Measurements from ENCODE around the gene EDDM3A. TPM values are rescaled to one million over a fixed set of nuclear protein-coding genes. Genes with fewer than 3 reads are reported as not detected.

The EDDM3A gene
- total RNA-seq, 2 donors from 2014 or later = not detected

DNA sequence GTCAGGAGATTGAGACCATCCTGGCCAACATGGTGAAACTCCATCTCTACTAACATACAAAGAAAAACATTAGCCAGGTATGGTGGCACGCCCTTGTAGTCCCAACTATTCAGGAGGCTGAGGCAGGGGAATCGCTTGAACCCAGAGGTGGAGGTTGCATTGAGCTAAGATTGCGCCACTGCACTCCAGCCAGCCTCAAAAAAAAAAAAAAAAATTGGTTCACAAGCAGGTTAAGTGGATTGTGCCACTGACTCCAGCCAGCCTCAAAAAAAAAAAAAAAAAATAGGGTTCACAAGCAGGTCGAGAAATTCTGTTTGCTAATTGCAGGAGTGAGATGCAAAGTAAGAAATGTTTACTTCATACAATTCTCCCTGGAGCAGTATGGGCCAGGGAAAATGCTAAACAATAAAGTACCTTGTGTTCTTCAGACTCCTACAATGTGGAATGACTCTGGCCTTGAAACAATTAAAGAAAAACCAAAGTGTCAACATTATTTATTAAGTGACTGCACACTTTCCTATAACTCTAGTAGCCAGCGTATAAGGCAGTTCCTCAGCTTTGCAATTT is 28.7 kb downstream of the EDDM3A start:
- no peak overlapping the region for H3K27ac Mint-ChIP-seq
- 85 to 94% methylated on average over 3 to 5 of the region's 5 CpGs for WGBS, 2 experiments (ENCODE audit: insufficient coverage in 1 of 2, insufficient read length in 1 of 2)

DNA sequence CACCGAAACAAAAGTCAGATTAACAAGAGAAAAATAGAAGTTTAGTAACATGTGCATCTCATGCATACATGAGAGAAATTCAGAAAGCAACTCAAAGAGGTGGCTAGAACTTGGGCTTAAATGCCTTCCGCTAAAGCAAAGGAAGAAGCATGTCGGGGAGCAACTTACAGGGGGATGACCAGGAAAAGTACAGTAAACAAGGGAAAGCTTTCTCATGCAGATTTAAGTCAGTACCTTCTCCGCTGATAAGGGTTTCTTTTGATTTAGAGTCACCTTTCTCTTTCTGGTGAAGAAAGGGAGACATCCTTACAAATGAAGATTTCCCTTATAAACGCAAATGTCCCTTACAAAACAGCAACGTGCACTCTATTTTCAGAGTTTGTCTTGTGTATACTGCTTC is 29.4 kb downstream of the EDDM3A start:
- no peaks in the 10 kb centered on the region for H3K36me3 Mint-ChIP-seq (ENCODE audit: low read depth)
- H3K27ac ChIP-seq (ENCODE audit: low read depth, low read length) = no peak overlapping the region
- H3K4me3 Mint-ChIP-seq = no peak overlapping the region
- WGBS, 2 experiments (ENCODE audit: insufficient coverage in 1 of 2, insufficient read length in 1 of 2) = 51 to 59% methylated on average over 3 to 5 of the region's 6 CpGs
- no peak overlapping the region for H3K27ac Mint-ChIP-seq
- no peaks in the 10 kb centered on the region for H3K36me3 ChIP-seq (ENCODE audit: control insufficient read depth, insufficient read depth, low read length)
- no peak overlapping the region for H3K4me3 ChIP-seq (ENCODE audit: low read length)
- DNase-seq = no peak
- H3K27me3 ChIP-seq (ENCODE audit: control insufficient read depth, insufficient read depth, low read length, poor library complexity, severe bottlenecking) = no peaks in the 10 kb centered on the region
- peaks cover 22% of the 10 kb centered on the region for H3K4me1 Mint-ChIP-seq
- H3K9me3 ChIP-seq (ENCODE audit: control insufficient read depth, low read length) = peaks cover 41% of the 10 kb centered on the region
- no peak overlapping the region for H3K9ac ChIP-seq (ENCODE audit: extremely low read depth, low read length, poor library complexity, severe bottlenecking)
- peaks cover 30% of the 10 kb centered on the region for H3K9me3 Mint-ChIP-seq
- H3K4me1 ChIP-seq (ENCODE audit: control insufficient read depth, insufficient read depth, low read length) = no peaks in the 10 kb centered on the region
- peaks cover 2% of the 10 kb centered on the region for H3K27me3 Mint-ChIP-seq (ENCODE audit: insufficient read depth)
- no peak for TF ChIP-seq CTCF (conservative IDR thresholded peaks at IDR 0.05)

More for the DNA sequence above, 28.7 kb downstream of the EDDM3A start:
- no peak for DNase-seq
- H3K4me3 ChIP-seq (ENCODE audit: low read length) = peak overlapping the region; percentile 47
- H3K27ac ChIP-seq (ENCODE audit: low read depth, low read length) = no peak overlapping the region
- H3K9ac ChIP-seq (ENCODE audit: extremely low read depth, low read length, poor library complexity, severe bottlenecking) = no peak overlapping the region
- Mint-ChIP-seq H3K27me3 (ENCODE audit: insufficient read depth) (peaks cover 2% of the 10 kb centered on the region), H3K4me3 (no peak overlapping the region), H3K9me3 (peaks cover 30% of the 10 kb centered on the region), H3K36me3 (ENCODE audit: low read depth) (no peaks in the 10 kb centered on the region), H3K4me1 (peaks cover 22% of the 10 kb centered on the region)
- TF ChIP-seq CTCF (conservative IDR thresholded peaks at IDR 0.05) = no peak
- H3K9me3 ChIP-seq (ENCODE audit: control insufficient read depth, low read length) = peaks cover 41% of the 10 kb centered on the region
- H3K36me3 ChIP-seq (ENCODE audit: control insufficient read depth, insufficient read depth, low read length) = no peaks in the 10 kb centered on the region
- no peaks in the 10 kb centered on the region for H3K27me3 ChIP-seq (ENCODE audit: control insufficient read depth, insufficient read depth, low read length, poor library complexity, severe bottlenecking)
- no peaks in the 10 kb centered on the region for H3K4me1 ChIP-seq (ENCODE audit: control insufficient read depth, insufficient read depth, low read length)

DNA sequence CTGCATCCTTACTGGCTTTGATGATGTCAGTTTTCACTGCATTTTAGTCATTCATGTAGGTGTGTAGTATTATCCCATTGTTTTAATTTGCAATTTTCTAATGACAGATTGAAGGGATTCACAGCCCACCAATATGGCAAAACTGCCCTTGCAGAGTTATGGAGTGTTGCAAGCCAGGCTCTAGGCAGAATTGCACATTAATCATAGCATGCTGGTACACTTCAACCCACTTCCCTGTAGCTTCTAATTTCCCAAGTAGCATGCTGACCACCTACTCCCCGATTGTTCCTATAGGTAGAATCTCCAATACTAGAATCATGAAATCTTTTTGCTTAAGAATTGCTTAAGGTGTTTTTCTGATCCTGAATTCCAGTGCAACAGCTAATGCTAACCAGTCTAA is 30.2 kb downstream of the EDDM3A start:
- Mint-ChIP-seq H3K27ac (no peak overlapping the region), H3K4me3 (no peak overlapping the region), H3K9me3 (peaks cover 28% of the 10 kb centered on the region), H3K27me3 (ENCODE audit: insufficient read depth) (peaks cover under 1% of the 10 kb centered on the region), H3K36me3 (ENCODE audit: low read depth) (no peaks in the 10 kb centered on the region), H3K4me1 (peaks cover 27% of the 10 kb centered on the region)
- Histone ChIP-seq H3K36me3 (ENCODE audit: control insufficient read depth, insufficient read depth, low read length) (no peaks in the 10 kb centered on the region), H3K9me3 (ENCODE audit: control insufficient read depth, low read length) (peaks cover 33% of the 10 kb centered on the region), H3K9ac (ENCODE audit: extremely low read depth, low read length, poor library complexity, severe bottlenecking) (no peak overlapping the region), H3K4me1 (ENCODE audit: control insufficient read depth, insufficient read depth, low read length) (no peaks in the 10 kb centered on the region), H3K4me3 (ENCODE audit: low read length) (no peak overlapping the region), H3K27ac (ENCODE audit: low read depth, low read length) (no peak overlapping the region), H3K27me3 (ENCODE audit: control insufficient read depth, insufficient read depth, low read length, poor library complexity, severe bottlenecking) (no peaks in the 10 kb centered on the region)
- 84 to 100% methylated on average over 1 of the region's 1 CpG for WGBS, 2 experiments (ENCODE audit: insufficient coverage in 1 of 2, insufficient read length in 1 of 2)
- no peak for DNase-seq
- no peak for TF ChIP-seq CTCF (conservative IDR thresholded peaks at IDR 0.05)
